KMS-11 (cell line): ENCODE data around the gene CSF2.

ENCODE experiments used
- H2AFZ ChIP-seq: fragments of 200-600 bp; sonication (generic); 2 replicates; pipeline ENCODE4 v1.6.1; 2016; ENCODE audit warnings: antibody characterized with exemption, mixed run types, low read depth
- H3K27ac ChIP-seq: fragments of 200-600 bp; sonication (generic); 2 replicates; pipeline ENCODE4 v1.6.1; 2016; ENCODE audit warnings: mild to moderate bottlenecking, mixed run types
- H3K27me3 ChIP-seq: fragments of 200-600 bp; sonication (generic); 2 replicates; pipeline ENCODE4 v1.6.1; 2017; ENCODE audit warnings: mild to moderate bottlenecking, low read depth, mixed run types, moderate library complexity; ENCODE audit not compliant: insufficient read depth
- H3K36me3 ChIP-seq: fragments of 200-600 bp; sonication (generic); 2 replicates; pipeline ENCODE4 v1.6.1; 2017; ENCODE audit warnings: mild to moderate bottlenecking, mixed run types; ENCODE audit not compliant: insufficient read depth
- H3K4me1 ChIP-seq: fragments of 200-600 bp; sonication (generic); 2 replicates; pipeline ENCODE4 v1.6.1; 2016; ENCODE audit warnings: mild to moderate bottlenecking, low read depth, mixed run types; ENCODE audit not compliant: poor library complexity, severe bottlenecking
- H3K4me2 ChIP-seq: fragments of 200-600 bp; sonication (generic); 2 replicates; pipeline ENCODE4 v1.7.0; 2016; ENCODE audit warnings: mild to moderate bottlenecking, mixed run types
- H3K4me3 ChIP-seq: fragments of 200-600 bp; sonication (generic); IDR thresholded peaks from 2 replicates; pipeline ENCODE4 v1.6.1; 2017; ENCODE audit warnings: low read depth, low read length, mixed read lengths; ENCODE audit not compliant: insufficient read depth
- H3K79me2 ChIP-seq: fragments of 200-600 bp; sonication (generic); 2 replicates; pipeline ENCODE4 v1.6.1; 2016; ENCODE audit warnings: low read depth, mixed run types; ENCODE audit not compliant: insufficient read depth
- H3K9ac ChIP-seq: fragments of 200-600 bp; sonication (generic); 2 replicates; pipeline ENCODE4 v1.6.1; 2016; ENCODE audit warnings: mild to moderate bottlenecking, mixed run types
- H4K20me1 ChIP-seq: fragments of 200-600 bp; sonication (generic); 2 replicates; pipeline ENCODE4 v1.6.1; 2016; ENCODE audit warnings: mild to moderate bottlenecking, mixed run types; ENCODE audit not compliant: insufficient read depth
- TF ChIP-seq, protein P1 (sequence below): fragments of 200-600 bp; sonication (generic); conservative IDR thresholded peaks from 2 replicates; pipeline ENCODE4 v1.6.1; 2017; ENCODE audit warnings: low read depth, mild to moderate bottlenecking, antibody characterized with exemption, low read length, moderate library complexity, mixed read lengths

The CSF2 gene

DNA sequence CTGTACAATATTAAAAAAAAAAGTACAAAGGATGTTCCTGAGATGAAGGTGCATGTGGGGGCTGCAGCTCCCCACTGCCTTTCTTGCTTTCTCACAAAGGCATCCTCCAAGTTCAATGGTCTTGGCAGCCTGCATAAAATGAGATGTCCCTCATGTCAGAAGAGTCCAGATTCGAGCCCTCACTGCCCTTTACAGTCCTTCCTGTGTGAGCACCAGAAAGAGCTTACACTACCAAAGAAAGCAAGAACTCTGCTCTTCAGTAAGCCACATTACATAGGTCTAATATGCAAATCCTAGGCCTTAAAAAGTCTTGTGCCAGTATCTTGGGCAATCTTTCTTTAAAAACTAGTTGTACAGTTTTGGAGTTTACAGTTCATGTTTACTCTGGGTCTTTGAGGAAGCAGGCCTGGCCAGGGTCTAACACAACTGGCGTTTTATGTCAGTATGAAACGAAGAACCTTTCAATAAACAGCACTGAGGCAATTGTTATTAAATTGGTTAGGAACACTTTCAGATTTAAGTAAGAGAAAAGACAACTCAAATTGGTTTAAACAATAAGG lies 36.0 kb downstream of the CSF2 start:
- Histone ChIP-seq H3K27me3 (no peaks in the 10 kb centered on the region), H3K79me2 (no peaks in the 10 kb centered on the region), H3K4me3 (no peak overlapping the region), H3K36me3 (no peaks in the 10 kb centered on the region), H2AFZ (no peak overlapping the region), H3K9ac (no peak overlapping the region), H3K4me2 (no peak overlapping the region), H4K20me1 (no peaks in the 10 kb centered on the region), H3K27ac (no peak overlapping the region), H3K4me1 (peaks cover 39% of the 10 kb centered on the region)
- TF ChIP-seq, protein P1, sequence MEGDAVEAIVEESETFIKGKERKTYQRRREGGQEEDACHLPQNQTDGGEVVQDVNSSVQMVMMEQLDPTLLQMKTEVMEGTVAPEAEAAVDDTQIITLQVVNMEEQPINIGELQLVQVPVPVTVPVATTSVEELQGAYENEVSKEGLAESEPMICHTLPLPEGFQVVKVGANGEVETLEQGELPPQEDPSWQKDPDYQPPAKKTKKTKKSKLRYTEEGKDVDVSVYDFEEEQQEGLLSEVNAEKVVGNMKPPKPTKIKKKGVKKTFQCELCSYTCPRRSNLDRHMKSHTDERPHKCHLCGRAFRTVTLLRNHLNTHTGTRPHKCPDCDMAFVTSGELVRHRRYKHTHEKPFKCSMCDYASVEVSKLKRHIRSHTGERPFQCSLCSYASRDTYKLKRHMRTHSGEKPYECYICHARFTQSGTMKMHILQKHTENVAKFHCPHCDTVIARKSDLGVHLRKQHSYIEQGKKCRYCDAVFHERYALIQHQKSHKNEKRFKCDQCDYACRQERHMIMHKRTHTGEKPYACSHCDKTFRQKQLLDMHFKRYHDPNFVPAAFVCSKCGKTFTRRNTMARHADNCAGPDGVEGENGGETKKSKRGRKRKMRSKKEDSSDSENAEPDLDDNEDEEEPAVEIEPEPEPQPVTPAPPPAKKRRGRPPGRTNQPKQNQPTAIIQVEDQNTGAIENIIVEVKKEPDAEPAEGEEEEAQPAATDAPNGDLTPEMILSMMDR: no peak

GRCh38 chr5:132110195-132110594 lies 36.6 kb downstream of the CSF2 start:
- Histone ChIP-seq H3K4me1 (peaks cover 39% of the 10 kb centered on the region), H4K20me1 (no peaks in the 10 kb centered on the region), H3K4me2 (no peak overlapping the region), H2AFZ (no peak overlapping the region), H3K27me3 (no peaks in the 10 kb centered on the region), H3K36me3 (no peaks in the 10 kb centered on the region), H3K79me2 (no peaks in the 10 kb centered on the region), H3K27ac (no peak overlapping the region), H3K4me3 (no peak overlapping the region), H3K9ac (no peak overlapping the region)
- TF ChIP-seq, protein P1: no peak

DNA sequence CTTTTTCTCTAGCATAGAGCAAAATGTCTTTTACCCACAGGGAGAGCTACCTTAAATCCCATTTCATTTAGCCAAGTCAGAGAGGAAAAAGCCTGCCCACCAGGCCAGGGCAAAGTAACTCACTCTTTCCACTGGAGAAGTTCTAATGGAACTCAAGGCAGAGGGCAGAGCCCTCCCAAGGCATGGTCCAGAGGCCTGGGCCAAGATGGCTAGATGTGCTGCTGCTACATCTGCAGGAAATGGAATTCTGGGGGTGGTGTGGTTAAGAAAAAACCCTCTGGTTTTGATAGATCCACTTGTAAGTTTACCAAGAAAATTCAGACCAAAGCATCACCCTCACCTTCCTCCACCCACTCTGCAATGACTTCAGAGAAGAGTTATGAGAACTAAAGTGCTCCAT lies 37.3 kb downstream of the CSF2 start:
- Histone ChIP-seq H3K4me3 (no peak overlapping the region), H2AFZ (no peak overlapping the region), H4K20me1 (no peaks in the 10 kb centered on the region), H3K9ac (no peak overlapping the region), H3K79me2 (no peaks in the 10 kb centered on the region), H3K27ac (no peak overlapping the region), H3K4me2 (no peak overlapping the region), H3K27me3 (no peaks in the 10 kb centered on the region), H3K4me1 (peaks cover 35% of the 10 kb centered on the region), H3K36me3 (no peaks in the 10 kb centered on the region)
- TF ChIP-seq, protein P1: no peak

- H3K36me3 ChIP-seq: no peaks in the 10 kb centered on the region
- H3K4me1 ChIP-seq: peaks cover 42% of the 10 kb centered on the region
- H3K9ac ChIP-seq: no peak overlapping the region
- no peaks in the 10 kb centered on the region for H3K27me3 ChIP-seq
- H3K27ac ChIP-seq: no peak overlapping the region
- no peak overlapping the region for H3K4me2 ChIP-seq
- no peaks in the 10 kb centered on the region for H4K20me1 ChIP-seq
- no peaks in the 10 kb centered on the region for H3K79me2 ChIP-seq
- no peak overlapping the region for H3K4me3 ChIP-seq
- TF ChIP-seq, protein P1: no peak
- H2AFZ ChIP-seq: no peak overlapping the region
Measured at GRCh38 chr5:132112111-132112510, 38.5 kb downstream of the CSF2 start.
